NCI-H1694 treated with DMSO at 0.1 percent for 48 hours (cell line): ENCODE data around the gene CASKIN1.
"Not testable (repeated sequence)": the region's sequence is repeated elsewhere in the genome, so short reads cannot be mapped to it uniquely, and the experiment has no call there.

Experiments used
- DNase-seq: peaks from one replicate; lab custom pipeline; 2025; lab: John Stamatoyannopoulos, UW

Gene CASKIN1

GRCh38 chr16:2155977-2156848 is 40.2 kb downstream of the CASKIN1 start:
- DNase-seq = no peak

- peak; percentile 99 for DNase-seq
Observed at GRCh38 chr16:2155091-2155950, 41.1 kb downstream of the CASKIN1 start, which contains the start of gene TRAF7. TRAF7 (plus strand) TSS chr16:2155782; CDS start chr16:2163921, 8,139 bp downstream.

- DNase-seq = no peak
Observed at GRCh38 chr16:2154533-2155090, 41.8 kb downstream of the CASKIN1 start.

GRCh38 chr16:2152695-2153506 is 43.5 kb downstream of the CASKIN1 start:
- no peak for DNase-seq

GRCh38 chr16:2151188-2152091 is 45.0 kb downstream of the CASKIN1 start:
- peak; percentile 53 for DNase-seq

GRCh38 chr16:2150418-2151187 is 45.8 kb downstream of the CASKIN1 start:
- peak; percentile 87 for DNase-seq

GRCh38 chr16:2149630-2150417 is 46.6 kb downstream of the CASKIN1 start:
- peak; percentile 13 for DNase-seq

GRCh38 chr16:2148714-2149629 is 47.4 kb downstream of the CASKIN1 start:
- DNase-seq = no peak

GRCh38 chr16:2147981-2148671 is 48.3 kb downstream of the CASKIN1 start, which contains the start of gene RAB26:
RAB26 (plus strand) TSS chr16:2148625; CDS start chr16:2148784, 159 bp downstream.
- peak; percentile 81 for DNase-seq

- DNase-seq = no peak
Observed at GRCh38 chr16:2147378-2147777, 49.0 kb downstream of the CASKIN1 start.

- DNase-seq = no peak
Observed at GRCh38 chr16:2145843-2146242, 50.6 kb downstream of the CASKIN1 start.

- no peak for DNase-seq
Observed at GRCh38 chr16:2143878-2144485, 52.4 kb downstream of the CASKIN1 start.

- no peak for DNase-seq
Observed at GRCh38 chr16:2142942-2143877, 53.2 kb downstream of the CASKIN1 start.

- DNase-seq = peak; percentile 72
Observed at GRCh38 chr16:2135770-2136490, 60.5 kb downstream of the CASKIN1 start, which contains the start of gene PKD1. PKD1 (minus strand) TSS chr16:2135898; CDS start chr16:2135689, 209 bp downstream.

GRCh38 chr16:2135071-2135470 is 61.3 kb downstream of the CASKIN1 start:
- DNase-seq = not testable (repeated sequence)
